Gastrocnemius medialis (tissue), 4 donors: ENCODE results near the gene MUC2.

Experiments
- POLR2A ChIP-seq, 2 donors: fragments of 450-650 bp; IDR thresholded peaks; one replicate each; pipeline ENCODE4 v1.6.1; 2017; ENCODE audit warnings: antibody characterized with exemption in 2 of 2, mild to moderate bottlenecking in 2 of 2, moderate library complexity in 2 of 2
- TF ChIP-seq, protein P1 (sequence below), 5 experiments: fragments of 450-650 bp in 3 of 5; fragments of 200-600 bp in 2 of 5; sonication (generic) in 2 of 5; IDR thresholded peaks in 4 of 5; conservative IDR thresholded peaks in 1 of 5; 1 replicate in 4 of 5; 2 replicates in 1 of 5; pipeline ENCODE4 v1.5.1; 2016 to 2019; ENCODE audit warnings: antibody characterized with exemption in 5 of 5, mild to moderate bottlenecking in 3 of 5, moderate library complexity in 3 of 5

DNA sequence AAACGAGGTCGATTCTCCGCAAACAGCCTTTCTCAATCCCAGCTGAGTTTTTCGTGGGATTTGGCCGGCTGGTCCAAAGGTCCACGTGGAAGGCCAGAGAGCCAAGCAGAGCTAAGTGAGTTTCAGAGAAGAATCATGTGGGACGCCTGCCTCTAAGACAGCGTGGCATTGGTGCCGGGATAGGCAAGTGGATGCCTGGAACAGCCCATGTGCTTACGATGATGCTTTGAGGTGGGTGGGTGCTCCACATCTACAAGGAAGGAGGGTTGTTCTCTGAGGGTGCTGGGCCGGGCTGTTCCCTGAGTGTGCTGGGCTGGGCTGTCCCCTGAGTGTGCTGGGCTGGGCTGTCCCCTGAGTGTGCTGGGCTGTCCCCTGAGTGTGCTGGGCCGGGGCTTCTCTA, 41.4 kb downstream of the MUC2 start:
- TF ChIP-seq, protein P1, sequence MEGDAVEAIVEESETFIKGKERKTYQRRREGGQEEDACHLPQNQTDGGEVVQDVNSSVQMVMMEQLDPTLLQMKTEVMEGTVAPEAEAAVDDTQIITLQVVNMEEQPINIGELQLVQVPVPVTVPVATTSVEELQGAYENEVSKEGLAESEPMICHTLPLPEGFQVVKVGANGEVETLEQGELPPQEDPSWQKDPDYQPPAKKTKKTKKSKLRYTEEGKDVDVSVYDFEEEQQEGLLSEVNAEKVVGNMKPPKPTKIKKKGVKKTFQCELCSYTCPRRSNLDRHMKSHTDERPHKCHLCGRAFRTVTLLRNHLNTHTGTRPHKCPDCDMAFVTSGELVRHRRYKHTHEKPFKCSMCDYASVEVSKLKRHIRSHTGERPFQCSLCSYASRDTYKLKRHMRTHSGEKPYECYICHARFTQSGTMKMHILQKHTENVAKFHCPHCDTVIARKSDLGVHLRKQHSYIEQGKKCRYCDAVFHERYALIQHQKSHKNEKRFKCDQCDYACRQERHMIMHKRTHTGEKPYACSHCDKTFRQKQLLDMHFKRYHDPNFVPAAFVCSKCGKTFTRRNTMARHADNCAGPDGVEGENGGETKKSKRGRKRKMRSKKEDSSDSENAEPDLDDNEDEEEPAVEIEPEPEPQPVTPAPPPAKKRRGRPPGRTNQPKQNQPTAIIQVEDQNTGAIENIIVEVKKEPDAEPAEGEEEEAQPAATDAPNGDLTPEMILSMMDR (IDR thresholded peaks at IDR 0.05 in 4 of 5, conservative IDR thresholded peaks at IDR 0.05 in 1 of 5), result no peak
- TF ChIP-seq POLR2A (IDR thresholded peaks at IDR 0.05), result no peak
